HepG2 (cell line): Measurements from ENCODE around the gene SYNGR2. TPM values are rescaled to one million over a fixed set of nuclear protein-coding genes. Genes with fewer than 3 reads are reported as not detected.

Experiments
- KLF13 ChIP-seq: sonication (generic); formaldehyde crosslinking; IDR thresholded peaks from 2 replicates; pipeline ENCODE4 v1.4.0; 2020; ENCODE audit warnings: mild to moderate bottlenecking, missing genetic modification reagents
- PITX1 ChIP-seq: sonication (generic); formaldehyde crosslinking; IDR thresholded peaks from 2 replicates; pipeline ENCODE4 v1.5.1; 2020; ENCODE audit warnings: mild to moderate bottlenecking, missing genetic modification reagents
- RAD21 ChIP-seq: fragments of 450-650 bp; formaldehyde crosslinking; IDR thresholded peaks from 2 replicates; pipeline ENCODE4 v1.5.0; 2020; ENCODE audit warnings: mild to moderate bottlenecking
- SMARCE1 ChIP-seq: fragments of 450-650 bp; IDR thresholded peaks from 2 replicates; pipeline ENCODE4 v1.6.1; 2017; ENCODE audit warnings: borderline replicate concordance
- TBX3 ChIP-seq: fragments of 450-650 bp; IDR thresholded peaks from 2 replicates; pipeline ENCODE4 v1.6.1; 2017; ENCODE audit warnings: antibody characterized with exemption, mild to moderate bottlenecking, inconsistent platforms, borderline replicate concordance
- ZC3H13 ChIP-seq: sonication (generic); formaldehyde crosslinking; IDR thresholded peaks from 2 replicates; pipeline ENCODE4 v1.8.1; 2023; ENCODE audit warnings: mild to moderate bottlenecking, missing genetic modification reagents, moderate library complexity
- ZNF12 ChIP-seq: sonication (generic); formaldehyde crosslinking; IDR thresholded peaks from 2 replicates; pipeline ENCODE4 v1.5.0; 2020; ENCODE audit warnings: missing genetic modification reagents
- polyA plus RNA-seq, 8 experiments: library from polyadenylated mRNA; depleted of rRNA in 3 of 8; stranded (reverse) in 7 of 8; unstranded in 1 of 8; fragments of >200 nt; fragmentation: Illumina TruSeq in 4 of 8; extraction: Trizol in 4 of 8; gene quantifications; 2 replicates each; pipeline versions ENCODE4 v1.2.1 to v1.2.3, GENCODE V29; 2011 to 2016; ENCODE audit warnings: low read depth in 4 of 8, missing spikeins in 1 of 8, mixed read lengths in 1 of 8; ENCODE audit not compliant: insufficient read depth in 1 of 8
- total RNA-seq, 5 experiments: library from RNA; depleted of rRNA; stranded (reverse); fragments of >200 nt; fragmentation: Illumina TruSeq; extraction: Trizol; gene quantifications; 2 replicates each; pipeline ENCODE4 v1.2.3, GENCODE V29; 2016; ENCODE audit warnings: low read depth in 1 of 5
- TF ChIP-seq, protein P1 (sequence below): IDR thresholded peaks from 2 replicates; pipeline ENCODE4 v1.6.1; 2016; ENCODE audit warnings: low read depth, missing genetic modification reagents, missing compliant biosample characterization
- TF ChIP-seq, protein P2 (sequence below): IDR thresholded peaks from 2 replicates; pipeline ENCODE4 v1.6.1; 2016; ENCODE audit warnings: control low read depth
- TF ChIP-seq, protein P3 (sequence below): sonication (generic); formaldehyde crosslinking; IDR thresholded peaks from 2 replicates; pipeline ENCODE4 v1.5.0; 2020; ENCODE audit warnings: mild to moderate bottlenecking, missing genetic modification reagents, borderline replicate concordance
- TF ChIP-seq, protein P4 (sequence below): sonication (generic); formaldehyde crosslinking; IDR thresholded peaks from 2 replicates; pipeline ENCODE4 v1.5.0; 2020; ENCODE audit warnings: mild to moderate bottlenecking, missing genetic modification reagents
- TF ChIP-seq, protein P5 (sequence below): sonication (generic); formaldehyde crosslinking; IDR thresholded peaks from 2 replicates; pipeline ENCODE4 v1.5.0; 2020; ENCODE audit warnings: mild to moderate bottlenecking, missing genetic modification reagents, borderline replicate concordance

The SYNGR2 gene
- total and polyA plus RNA-seq, 2 of the 13 experiments (the other 11 are each of a cell fraction or from before 2014, with no cell fraction given) = 46.7 to 170 TPM

DNA sequence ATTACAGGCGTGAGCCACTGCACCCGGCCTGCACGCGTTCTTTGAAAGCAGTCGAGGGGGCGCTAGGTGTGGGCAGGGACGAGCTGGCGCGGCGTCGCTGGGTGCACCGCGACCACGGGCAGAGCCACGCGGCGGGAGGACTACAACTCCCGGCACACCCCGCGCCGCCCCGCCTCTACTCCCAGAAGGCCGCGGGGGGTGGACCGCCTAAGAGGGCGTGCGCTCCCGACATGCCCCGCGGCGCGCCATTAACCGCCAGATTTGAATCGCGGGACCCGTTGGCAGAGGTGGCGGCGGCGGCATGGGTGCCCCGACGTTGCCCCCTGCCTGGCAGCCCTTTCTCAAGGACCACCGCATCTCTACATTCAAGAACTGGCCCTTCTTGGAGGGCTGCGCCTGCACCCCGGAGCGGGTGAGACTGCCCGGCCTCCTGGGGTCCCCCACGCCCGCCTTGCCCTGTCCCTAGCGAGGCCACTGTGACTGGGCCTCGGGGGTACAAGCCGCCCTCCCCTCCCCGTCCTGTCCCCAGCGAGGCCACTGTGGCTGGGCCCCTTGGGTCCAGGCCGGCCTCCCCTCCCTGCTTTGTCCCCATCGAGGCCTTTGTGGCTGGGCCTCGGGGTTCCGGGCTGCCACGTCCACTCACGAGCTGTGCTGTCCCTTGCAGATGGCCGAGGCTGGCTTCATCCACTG is 45.8 kb downstream of the SYNGR2 start, which contains the start of gene BIRC5 (continued):
- TF ChIP-seq PITX1 (CRISPR knock-in tag) (peak; percentile 67; the same call in 1 of the 2 replicates), TBX3 (peak; percentile 48; the same call in 1 of the 2 replicates), ZC3H13 (CRISPR knock-in tag) (peak; percentile 96; the same call in 1 of the 2 replicates), KLF13 (CRISPR knock-in tag) (no peak), RAD21 (CRISPR knock-in tag) (peak; percentile 50), SMARCE1 (no peak), ZNF12 (CRISPR knock-in tag) (no peak)
- TF ChIP-seq, protein P1, sequence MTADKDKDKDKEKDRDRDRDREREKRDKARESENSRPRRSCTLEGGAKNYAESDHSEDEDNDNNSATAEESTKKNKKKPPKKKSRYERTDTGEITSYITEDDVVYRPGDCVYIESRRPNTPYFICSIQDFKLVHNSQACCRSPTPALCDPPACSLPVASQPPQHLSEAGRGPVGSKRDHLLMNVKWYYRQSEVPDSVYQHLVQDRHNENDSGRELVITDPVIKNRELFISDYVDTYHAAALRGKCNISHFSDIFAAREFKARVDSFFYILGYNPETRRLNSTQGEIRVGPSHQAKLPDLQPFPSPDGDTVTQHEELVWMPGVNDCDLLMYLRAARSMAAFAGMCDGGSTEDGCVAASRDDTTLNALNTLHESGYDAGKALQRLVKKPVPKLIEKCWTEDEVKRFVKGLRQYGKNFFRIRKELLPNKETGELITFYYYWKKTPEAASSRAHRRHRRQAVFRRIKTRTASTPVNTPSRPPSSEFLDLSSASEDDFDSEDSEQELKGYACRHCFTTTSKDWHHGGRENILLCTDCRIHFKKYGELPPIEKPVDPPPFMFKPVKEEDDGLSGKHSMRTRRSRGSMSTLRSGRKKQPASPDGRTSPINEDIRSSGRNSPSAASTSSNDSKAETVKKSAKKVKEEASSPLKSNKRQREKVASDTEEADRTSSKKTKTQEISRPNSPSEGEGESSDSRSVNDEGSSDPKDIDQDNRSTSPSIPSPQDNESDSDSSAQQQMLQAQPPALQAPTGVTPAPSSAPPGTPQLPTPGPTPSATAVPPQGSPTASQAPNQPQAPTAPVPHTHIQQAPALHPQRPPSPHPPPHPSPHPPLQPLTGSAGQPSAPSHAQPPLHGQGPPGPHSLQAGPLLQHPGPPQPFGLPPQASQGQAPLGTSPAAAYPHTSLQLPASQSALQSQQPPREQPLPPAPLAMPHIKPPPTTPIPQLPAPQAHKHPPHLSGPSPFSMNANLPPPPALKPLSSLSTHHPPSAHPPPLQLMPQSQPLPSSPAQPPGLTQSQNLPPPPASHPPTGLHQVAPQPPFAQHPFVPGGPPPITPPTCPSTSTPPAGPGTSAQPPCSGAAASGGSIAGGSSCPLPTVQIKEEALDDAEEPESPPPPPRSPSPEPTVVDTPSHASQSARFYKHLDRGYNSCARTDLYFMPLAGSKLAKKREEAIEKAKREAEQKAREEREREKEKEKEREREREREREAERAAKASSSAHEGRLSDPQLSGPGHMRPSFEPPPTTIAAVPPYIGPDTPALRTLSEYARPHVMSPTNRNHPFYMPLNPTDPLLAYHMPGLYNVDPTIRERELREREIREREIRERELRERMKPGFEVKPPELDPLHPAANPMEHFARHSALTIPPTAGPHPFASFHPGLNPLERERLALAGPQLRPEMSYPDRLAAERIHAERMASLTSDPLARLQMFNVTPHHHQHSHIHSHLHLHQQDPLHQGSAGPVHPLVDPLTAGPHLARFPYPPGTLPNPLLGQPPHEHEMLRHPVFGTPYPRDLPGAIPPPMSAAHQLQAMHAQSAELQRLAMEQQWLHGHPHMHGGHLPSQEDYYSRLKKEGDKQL (CRISPR knock-in tag) = 0 out of 2 replicates have a peak, but pooled peaks have one; percentile 35
- TF ChIP-seq, protein P2, sequence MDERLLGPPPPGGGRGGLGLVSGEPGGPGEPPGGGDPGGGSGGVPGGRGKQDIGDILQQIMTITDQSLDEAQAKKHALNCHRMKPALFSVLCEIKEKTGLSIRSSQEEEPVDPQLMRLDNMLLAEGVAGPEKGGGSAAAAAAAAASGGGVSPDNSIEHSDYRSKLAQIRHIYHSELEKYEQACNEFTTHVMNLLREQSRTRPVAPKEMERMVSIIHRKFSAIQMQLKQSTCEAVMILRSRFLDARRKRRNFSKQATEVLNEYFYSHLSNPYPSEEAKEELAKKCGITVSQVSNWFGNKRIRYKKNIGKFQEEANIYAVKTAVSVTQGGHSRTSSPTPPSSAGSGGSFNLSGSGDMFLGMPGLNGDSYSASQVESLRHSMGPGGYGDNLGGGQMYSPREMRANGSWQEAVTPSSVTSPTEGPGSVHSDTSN (CRISPR knock-in tag) = no peak
- TF ChIP-seq, protein P3, sequence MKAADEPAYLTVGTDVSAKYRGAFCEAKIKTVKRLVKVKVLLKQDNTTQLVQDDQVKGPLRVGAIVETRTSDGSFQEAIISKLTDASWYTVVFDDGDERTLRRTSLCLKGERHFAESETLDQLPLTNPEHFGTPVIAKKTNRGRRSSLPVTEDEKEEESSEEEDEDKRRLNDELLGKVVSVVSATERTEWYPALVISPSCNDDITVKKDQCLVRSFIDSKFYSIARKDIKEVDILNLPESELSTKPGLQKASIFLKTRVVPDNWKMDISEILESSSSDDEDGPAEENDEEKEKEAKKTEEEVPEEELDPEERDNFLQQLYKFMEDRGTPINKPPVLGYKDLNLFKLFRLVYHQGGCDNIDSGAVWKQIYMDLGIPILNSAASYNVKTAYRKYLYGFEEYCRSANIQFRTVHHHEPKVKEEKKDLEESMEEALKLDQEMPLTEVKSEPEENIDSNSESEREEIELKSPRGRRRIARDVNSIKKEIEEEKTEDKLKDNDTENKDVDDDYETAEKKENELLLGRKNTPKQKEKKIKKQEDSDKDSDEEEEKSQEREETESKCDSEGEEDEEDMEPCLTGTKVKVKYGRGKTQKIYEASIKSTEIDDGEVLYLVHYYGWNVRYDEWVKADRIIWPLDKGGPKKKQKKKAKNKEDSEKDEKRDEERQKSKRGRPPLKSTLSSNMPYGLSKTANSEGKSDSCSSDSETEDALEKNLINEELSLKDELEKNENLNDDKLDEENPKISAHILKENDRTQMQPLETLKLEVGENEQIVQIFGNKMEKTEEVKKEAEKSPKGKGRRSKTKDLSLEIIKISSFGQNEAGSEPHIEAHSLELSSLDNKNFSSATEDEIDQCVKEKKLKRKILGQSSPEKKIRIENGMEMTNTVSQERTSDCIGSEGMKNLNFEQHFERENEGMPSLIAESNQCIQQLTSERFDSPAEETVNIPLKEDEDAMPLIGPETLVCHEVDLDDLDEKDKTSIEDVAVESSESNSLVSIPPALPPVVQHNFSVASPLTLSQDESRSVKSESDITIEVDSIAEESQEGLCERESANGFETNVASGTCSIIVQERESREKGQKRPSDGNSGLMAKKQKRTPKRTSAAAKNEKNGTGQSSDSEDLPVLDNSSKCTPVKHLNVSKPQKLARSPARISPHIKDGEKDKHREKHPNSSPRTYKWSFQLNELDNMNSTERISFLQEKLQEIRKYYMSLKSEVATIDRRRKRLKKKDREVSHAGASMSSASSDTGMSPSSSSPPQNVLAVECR (CRISPR knock-in tag) = peak; percentile 100
- TF ChIP-seq, protein P4, sequence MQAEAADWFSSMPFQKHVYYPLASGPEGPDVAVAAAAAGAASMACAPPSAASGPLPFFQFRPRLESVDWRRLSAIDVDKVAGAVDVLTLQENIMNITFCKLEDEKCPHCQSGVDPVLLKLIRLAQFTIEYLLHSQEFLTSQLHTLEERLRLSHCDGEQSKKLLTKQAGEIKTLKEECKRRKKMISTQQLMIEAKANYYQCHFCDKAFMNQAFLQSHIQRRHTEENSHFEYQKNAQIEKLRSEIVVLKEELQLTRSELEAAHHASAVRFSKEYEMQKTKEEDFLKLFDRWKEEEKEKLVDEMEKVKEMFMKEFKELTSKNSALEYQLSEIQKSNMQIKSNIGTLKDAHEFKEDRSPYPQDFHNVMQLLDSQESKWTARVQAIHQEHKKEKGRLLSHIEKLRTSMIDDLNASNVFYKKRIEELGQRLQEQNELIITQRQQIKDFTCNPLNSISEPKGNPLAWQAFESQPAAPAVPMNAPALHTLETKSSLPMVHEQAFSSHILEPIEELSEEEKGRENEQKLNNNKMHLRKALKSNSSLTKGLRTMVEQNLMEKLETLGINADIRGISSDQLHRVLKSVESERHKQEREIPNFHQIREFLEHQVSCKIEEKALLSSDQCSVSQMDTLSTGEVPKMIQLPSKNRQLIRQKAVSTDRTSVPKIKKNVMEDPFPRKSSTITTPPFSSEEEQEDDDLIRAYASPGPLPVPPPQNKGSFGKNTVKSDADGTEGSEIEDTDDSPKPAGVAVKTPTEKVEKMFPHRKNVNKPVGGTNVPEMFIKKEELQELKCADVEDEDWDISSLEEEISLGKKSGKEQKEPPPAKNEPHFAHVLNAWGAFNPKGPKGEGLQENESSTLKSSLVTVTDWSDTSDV (CRISPR knock-in tag) = no peak
- TF ChIP-seq, protein P5, sequence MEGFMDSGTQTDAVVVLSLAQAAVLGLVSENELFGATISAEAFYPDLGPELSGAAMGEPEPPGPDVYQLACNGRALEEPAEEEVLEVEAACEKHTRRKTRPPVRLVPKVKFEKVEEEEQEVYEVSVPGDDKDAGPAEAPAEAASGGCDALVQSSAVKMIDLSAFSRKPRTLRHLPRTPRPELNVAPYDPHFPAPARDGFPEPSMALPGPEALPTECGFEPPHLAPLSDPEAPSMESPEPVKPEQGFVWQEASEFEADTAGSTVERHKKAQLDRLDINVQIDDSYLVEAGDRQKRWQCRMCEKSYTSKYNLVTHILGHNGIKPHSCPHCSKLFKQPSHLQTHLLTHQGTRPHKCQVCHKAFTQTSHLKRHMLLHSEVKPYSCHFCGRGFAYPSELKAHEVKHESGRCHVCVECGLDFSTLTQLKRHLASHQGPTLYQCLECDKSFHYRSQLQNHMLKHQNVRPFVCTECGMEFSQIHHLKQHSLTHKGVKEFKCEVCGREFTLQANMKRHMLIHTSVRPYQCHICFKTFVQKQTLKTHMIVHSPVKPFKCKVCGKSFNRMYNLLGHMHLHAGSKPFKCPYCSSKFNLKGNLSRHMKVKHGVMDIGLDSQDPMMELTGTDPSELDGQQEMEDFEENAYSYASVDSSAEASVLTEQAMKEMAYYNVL (CRISPR knock-in tag) = no peak; the same call in 1 of the 2 replicates
